ENCODE measurements around the gene NMNAT2. TPM values are rescaled to one million over a fixed set of nuclear protein-coding genes. Genes with fewer than 3 reads are reported as not detected.

The NMNAT2 gene
- polyA plus RNA-seq, 3 donors from 2014 or later = not detected

DNA sequence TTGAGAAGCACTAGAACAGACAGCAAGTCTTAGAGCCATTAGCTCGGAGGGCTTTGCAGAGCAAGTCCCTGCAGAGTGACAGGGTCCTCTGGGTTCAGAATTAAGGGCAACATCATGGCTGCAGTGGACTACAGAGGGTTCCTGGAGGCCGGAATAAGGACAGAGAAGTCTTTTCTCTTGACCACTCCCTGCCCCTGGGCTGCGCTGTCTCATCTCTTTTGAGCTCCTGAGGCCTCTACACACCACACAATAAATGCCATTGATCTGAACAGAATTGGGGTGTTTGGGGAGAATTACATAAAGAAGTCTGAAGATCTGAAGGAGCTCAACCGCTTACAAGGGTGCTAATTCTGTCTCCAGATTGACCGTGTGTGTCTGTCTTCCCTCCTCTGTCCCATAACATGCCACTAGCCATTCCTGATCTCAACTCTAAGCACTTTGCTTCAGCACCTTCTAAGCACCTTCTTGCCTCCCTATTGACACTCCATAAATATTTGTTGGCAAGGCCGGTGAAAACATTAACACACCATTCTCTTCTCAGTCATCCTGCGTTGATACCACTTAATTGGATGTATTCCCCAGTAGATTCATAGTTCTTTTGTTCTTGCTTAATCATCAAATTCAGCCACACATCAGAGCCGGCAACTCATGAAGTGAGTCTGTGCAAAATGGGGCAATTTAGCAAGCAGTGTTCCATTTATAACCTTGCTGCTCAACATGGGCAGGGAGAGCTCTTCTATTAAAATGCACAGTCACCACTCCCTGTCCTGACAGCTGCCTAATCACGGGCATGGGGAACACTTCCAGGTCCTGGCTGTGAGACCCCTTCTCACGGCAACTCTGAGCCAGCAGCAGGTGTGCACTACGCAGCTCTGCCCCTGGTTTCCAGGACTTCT, 49.7 kb downstream of the NMNAT2 start:
- Mint-ChIP-seq H3K27me3 (ENCODE audit: low read depth in 3 of 3) (peaks cover 9 to 11% (median 11%) of the 10 kb centered on the region in 3 donors), H3K9me3 (peaks cover 0 to 2% (median 0%) of the 10 kb centered on the region in 6 donors), H3K27ac (no peak overlapping the region), H3K36me3 (no peaks in the 10 kb centered on the region), H3K4me3 (no peak overlapping the region), H3K4me1 (no peaks in the 10 kb centered on the region)
- no peak for DNase-seq

DNA sequence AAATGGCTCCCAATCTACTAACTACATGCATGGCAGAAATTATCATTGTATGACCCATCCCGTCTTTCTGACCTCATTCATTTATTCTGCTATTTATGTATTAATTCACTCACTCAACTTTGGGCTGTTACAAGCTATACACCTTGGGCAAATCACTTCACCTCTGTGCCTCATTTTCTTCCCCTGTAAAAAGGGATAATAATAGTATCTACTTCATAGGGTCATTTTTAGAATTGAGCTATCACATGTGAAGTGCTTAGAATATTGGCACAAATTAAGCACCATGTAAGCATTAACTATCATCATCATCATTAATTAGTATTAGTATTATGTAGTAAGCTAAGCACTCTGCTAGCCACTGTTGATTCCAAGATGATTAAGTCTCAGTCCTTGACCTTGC, 52.1 kb downstream of the NMNAT2 start:
- H3K9me3 Mint-ChIP-seq = peaks cover 0 to 2% (median 0%) of the 10 kb centered on the region in 6 donors
- peaks cover 7 to 10% (median 7%) of the 10 kb centered on the region in 3 donors for H3K27me3 Mint-ChIP-seq (ENCODE audit: low read depth in 3 of 3)
- H3K27ac Mint-ChIP-seq = no peak overlapping the region
- no peaks in the 10 kb centered on the region for H3K4me1 Mint-ChIP-seq
- no peak overlapping the region for H3K4me3 Mint-ChIP-seq
- DNase-seq = no peak
- no peaks in the 10 kb centered on the region for H3K36me3 Mint-ChIP-seq

DNA sequence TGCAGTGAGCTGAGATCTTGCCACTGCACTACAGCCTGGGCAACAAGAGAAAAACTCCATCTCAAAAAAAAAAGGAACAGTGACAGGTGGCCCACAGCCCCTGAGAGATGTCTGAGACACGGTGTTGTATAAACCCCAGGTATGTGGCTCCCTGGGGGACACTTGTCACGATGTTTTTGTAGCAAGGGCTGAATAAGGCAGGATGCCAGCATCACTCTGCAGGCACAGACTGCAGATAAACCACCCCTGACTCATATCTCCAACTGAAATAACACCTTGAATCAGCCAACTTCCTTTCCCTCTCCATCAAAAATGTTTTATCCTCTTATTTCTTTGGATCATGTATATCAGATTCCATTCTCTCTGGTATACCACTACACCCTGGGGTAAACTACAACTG, 52.5 kb downstream of the NMNAT2 start:
- Mint-ChIP-seq H3K4me1 (no peaks in the 10 kb centered on the region), H3K27me3 (ENCODE audit: low read depth in 3 of 3) (peaks cover 3 to 7% (median 5%) of the 10 kb centered on the region in 3 donors), H3K9me3 (peaks cover 0 to 2% (median 0%) of the 10 kb centered on the region in 6 donors), H3K27ac (no peak overlapping the region), H3K36me3 (no peaks in the 10 kb centered on the region), H3K4me3 (no peak overlapping the region)
- no peak for DNase-seq

DNA sequence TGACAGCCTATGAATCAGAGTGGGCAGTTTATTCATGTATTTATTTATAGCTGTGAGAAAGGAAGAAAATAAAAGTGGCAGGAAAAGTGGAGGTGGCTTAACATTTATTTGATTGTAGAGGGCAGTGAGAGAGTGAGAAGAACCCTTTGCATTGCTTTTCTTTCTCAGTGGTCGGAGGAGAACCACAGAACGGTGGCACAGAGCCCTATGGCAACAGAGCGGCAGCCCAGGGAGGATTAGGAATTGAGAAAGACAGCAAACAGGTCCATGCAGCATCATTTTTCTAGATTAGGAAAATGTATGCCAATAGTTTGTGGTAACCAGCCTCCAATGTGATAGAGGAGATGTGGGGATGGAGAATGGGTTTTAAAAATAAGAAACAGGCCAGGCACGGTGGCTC, 53.1 kb downstream of the NMNAT2 start:
- Mint-ChIP-seq H3K27ac (no peak overlapping the region), H3K27me3 (ENCODE audit: low read depth in 3 of 3) (peaks cover 3 to 5% (median 4%) of the 10 kb centered on the region in 3 donors), H3K9me3 (peaks cover 0 to 2% (median 0%) of the 10 kb centered on the region in 6 donors), H3K36me3 (no peaks in the 10 kb centered on the region), H3K4me1 (no peaks in the 10 kb centered on the region), H3K4me3 (no peak overlapping the region)
- no peak for DNase-seq

DNA sequence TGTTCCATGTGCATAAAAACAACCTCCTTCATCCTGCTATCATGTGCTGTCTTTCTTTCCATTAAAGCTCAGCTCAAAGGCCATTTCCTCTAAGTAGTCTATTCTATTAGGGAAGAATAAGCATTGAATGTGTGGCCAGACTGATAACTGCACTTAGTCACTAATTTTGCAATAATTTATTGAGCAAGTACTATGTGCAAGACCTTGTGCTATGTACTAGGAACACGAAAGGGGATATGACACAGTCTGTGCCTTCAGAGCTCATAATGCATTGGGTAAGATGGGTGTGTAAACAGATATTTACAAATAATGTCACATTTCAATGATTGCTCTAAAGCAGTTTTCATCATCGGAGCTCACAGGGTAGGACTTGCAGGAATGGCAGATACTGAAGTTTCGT, 54.2 kb downstream of the NMNAT2 start:
- Mint-ChIP-seq H3K27me3 (ENCODE audit: low read depth in 3 of 3) (peaks cover 0 to 3% (median 2%) of the 10 kb centered on the region in 3 donors), H3K4me3 (no peak overlapping the region)

DNA sequence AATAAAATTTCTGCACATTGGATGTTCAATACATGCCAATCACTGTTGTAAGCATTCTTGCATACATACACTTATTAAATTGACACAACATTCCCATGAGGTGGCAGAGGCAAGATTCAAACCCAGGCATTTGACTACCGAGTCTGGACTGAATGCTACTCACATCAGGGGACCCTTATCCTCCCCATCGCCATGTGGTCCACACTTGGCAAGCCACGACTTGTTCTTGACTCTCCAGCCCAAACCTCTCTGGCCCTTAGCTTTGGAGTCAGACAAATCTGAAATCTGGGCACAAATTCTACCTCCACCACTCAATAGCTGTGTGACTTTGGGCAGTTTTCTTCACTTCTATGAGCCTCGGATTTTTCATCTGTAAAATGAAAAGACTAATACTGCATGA, 57.1 kb downstream of the NMNAT2 start:
- Mint-ChIP-seq H3K4me3 (no peak overlapping the region), H3K27ac (no peak overlapping the region), H3K27me3 (ENCODE audit: low read depth in 3 of 3) (peaks cover 0 to 10% (median 0%) of the 10 kb centered on the region in 3 donors), H3K9me3 (peaks cover 0 to 2% (median 0%) of the 10 kb centered on the region in 6 donors), H3K36me3 (no peaks in the 10 kb centered on the region), H3K4me1 (no peaks in the 10 kb centered on the region)
- no peak for DNase-seq

More for the DNA sequence above, 54.2 kb downstream of the NMNAT2 start:
- Mint-ChIP-seq H3K9me3 (peaks cover 0 to 2% (median 0%) of the 10 kb centered on the region in 6 donors), H3K4me1 (no peaks in the 10 kb centered on the region), H3K36me3 (no peaks in the 10 kb centered on the region), H3K27ac (no peak overlapping the region)
- DNase-seq = no peak

DNA sequence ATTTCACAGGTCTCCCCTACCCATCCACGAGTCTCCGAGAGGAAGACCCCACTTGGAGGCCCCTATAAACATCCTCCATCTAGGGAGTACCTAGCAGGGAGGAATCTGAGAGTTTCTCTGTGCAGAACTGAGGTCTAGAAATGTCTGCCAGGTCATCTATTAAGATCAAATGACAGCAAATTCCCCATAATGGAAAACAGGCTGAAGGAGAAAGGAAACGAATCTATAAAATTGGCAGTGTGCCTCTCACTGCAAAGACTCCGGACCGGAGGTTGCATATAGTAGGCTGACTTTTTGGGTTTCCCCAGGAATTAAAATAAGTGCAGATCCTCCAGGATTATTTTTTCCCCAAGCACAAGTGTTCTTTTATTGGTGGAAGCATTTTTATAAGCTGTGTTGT, 57.7 kb downstream of the NMNAT2 start:
- Mint-ChIP-seq H3K36me3 (no peaks in the 10 kb centered on the region), H3K27ac (no peak overlapping the region), H3K27me3 (ENCODE audit: low read depth in 3 of 3) (peaks cover 0 to 10% (median 0%) of the 10 kb centered on the region in 3 donors), H3K9me3 (peaks cover 0 to 2% (median 0%) of the 10 kb centered on the region in 6 donors), H3K4me1 (no peaks in the 10 kb centered on the region), H3K4me3 (no peak overlapping the region)
- no peak for DNase-seq

DNA sequence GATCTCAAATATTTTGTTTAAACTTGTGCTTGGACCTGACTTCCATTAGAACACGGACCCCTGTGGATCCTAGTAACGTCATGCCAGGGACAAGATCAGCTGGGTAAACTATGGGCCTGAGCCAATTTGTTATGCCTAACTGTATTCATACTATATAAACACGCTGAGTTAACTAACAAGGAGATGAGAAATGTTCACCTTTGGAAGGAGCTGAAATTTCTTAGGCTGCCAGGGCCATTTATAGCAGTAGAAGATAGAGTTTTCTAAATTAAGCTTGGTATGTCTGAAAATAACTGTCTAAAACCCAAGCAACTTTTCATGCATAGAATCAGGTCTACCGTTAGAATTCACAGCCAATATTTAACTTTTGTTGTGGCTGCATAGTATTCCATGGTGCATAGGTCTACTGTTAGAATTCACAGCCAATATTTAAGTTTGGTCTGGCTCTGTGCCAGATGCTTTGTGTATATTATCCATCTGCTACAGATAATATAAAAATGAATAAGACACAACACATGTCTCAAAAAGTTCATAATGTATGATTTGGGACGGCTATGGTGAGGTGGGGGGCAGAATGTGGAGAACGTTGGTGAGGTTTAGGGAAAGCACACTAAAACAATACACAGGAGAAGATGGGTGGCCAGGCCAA, 61.5 kb downstream of the NMNAT2 start:
- Mint-ChIP-seq H3K4me3 (no peak overlapping the region), H3K27me3 (ENCODE audit: low read depth in 3 of 3) (peaks cover 0 to 14% (median 3%) of the 10 kb centered on the region in 3 donors), H3K36me3 (no peaks in the 10 kb centered on the region), H3K9me3 (peaks cover 0 to 2% (median 0%) of the 10 kb centered on the region in 6 donors), H3K4me1 (no peaks in the 10 kb centered on the region), H3K27ac (no peak overlapping the region)
- DNase-seq = no peak

DNA sequence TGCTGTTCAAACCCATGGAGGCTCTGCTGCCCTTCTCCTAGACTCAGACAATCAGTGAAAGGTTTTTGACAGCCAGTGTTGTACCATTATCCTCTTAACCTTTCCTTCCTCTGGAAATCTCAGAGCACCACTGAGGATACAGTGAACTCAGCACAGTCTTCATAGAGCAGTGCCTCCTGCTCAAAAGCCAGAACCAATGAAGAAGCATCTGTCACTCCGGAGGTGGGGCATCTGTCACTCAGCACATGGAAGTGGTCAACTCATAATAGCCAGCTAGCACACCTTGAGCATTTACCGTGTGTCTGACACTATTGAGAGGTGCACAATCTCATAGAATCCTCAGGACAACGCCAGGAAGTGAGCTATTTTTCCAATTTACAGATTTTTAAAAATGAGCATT, 62.4 kb downstream of the NMNAT2 start:
- Mint-ChIP-seq H3K4me3 (no peak overlapping the region), H3K27me3 (ENCODE audit: low read depth in 3 of 3) (peaks cover 0 to 14% (median 3%) of the 10 kb centered on the region in 3 donors), H3K36me3 (no peaks in the 10 kb centered on the region), H3K27ac (no peak overlapping the region), H3K9me3 (peaks cover 0 to 2% (median 0%) of the 10 kb centered on the region in 6 donors), H3K4me1 (no peaks in the 10 kb centered on the region)
- no peak for DNase-seq

DNA sequence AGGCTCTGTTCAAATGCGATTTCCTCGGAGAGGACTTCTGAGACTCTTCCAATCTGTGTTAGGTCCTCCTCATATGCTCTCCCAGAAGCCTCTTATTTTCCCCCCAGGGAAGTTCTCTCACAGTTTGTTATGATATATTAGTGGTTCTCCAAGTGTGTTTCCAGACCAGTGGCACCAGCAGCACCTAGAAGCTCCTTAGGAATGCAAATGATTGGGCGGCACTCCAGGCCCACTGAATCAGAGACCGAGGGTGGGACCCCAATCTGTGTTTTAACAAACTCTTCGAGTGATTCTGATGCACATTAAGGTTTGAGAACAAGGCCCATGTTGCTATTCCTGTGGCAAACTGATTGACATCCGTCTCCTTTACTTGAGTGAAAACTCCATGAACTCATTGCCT, 63.0 kb downstream of the NMNAT2 start:
- DNase-seq = no peak
- Mint-ChIP-seq H3K27me3 (ENCODE audit: low read depth in 3 of 3) (peaks cover 0 to 14% (median 3%) of the 10 kb centered on the region in 3 donors), H3K27ac (no peak overlapping the region), H3K4me3 (no peak overlapping the region), H3K9me3 (peaks cover 0 to 2% (median 0%) of the 10 kb centered on the region in 6 donors), H3K4me1 (no peaks in the 10 kb centered on the region), H3K36me3 (no peaks in the 10 kb centered on the region)

DNA sequence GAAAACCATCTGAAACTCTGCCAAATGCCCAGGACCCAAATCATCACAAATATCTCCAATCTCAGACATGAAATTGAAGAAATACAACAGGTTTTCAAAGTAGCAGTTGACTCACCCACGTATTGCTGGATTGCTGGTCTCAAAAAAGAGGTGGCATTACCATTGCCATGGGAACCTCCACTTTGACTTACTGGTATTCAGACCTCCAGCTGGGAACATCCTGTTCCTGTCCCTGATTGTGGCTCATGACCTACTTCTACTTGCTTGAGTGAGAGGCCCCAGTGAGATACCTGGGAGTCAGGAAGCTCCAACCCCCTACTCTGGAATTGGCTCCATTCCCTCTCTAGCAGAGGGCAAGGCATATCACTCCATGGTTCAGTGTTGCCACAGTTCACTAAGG, 64.6 kb downstream of the NMNAT2 start:
- no peak overlapping the region for H3K4me3 Mint-ChIP-seq
- DNase-seq = no peak
- H3K4me1 Mint-ChIP-seq = no peaks in the 10 kb centered on the region
- H3K36me3 Mint-ChIP-seq = no peaks in the 10 kb centered on the region
- H3K9me3 Mint-ChIP-seq = peaks cover 0 to 2% (median 0%) of the 10 kb centered on the region in 6 donors
- H3K27me3 Mint-ChIP-seq (ENCODE audit: low read depth in 3 of 3) = peaks cover 2 to 17% (median 3%) of the 10 kb centered on the region in 3 donors
- no peak overlapping the region for H3K27ac Mint-ChIP-seq

DNA sequence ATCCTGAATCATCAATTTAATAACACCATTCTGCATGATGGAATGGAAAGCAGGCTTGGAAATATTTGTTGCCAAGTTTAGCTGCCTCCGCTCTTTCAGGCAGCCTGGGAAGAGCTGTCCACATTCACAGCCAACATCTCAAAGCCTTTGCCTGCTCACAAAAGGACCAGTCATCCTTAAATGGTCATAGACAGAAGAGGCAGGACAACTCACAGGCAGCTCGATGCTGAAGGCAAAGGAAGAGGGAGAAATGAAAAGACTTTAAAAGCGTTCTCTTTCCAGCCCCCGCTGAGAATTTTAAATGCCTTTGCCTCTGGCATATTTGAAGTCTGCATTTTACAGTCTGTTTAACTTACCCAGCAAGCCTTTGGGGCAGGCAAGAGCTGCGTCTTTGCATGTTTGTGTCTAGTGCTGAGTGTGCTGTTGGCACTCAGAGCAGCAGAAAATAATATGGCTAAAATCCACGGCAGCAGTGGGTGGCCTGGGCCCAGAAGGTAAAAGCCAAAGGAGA, 68.9 kb downstream of the NMNAT2 start:
- DNase-seq = no peak
- H3K4me3 Mint-ChIP-seq = no peak overlapping the region
- no peak overlapping the region for H3K27ac Mint-ChIP-seq
- H3K4me1 Mint-ChIP-seq = no peaks in the 10 kb centered on the region
- no peaks in the 10 kb centered on the region for H3K36me3 Mint-ChIP-seq
- H3K27me3 Mint-ChIP-seq (ENCODE audit: low read depth in 3 of 3) = peaks cover 0 to 8% (median 8%) of the 10 kb centered on the region in 3 donors
- peaks cover 0 to 2% (median 0%) of the 10 kb centered on the region in 6 donors for H3K9me3 Mint-ChIP-seq

DNA sequence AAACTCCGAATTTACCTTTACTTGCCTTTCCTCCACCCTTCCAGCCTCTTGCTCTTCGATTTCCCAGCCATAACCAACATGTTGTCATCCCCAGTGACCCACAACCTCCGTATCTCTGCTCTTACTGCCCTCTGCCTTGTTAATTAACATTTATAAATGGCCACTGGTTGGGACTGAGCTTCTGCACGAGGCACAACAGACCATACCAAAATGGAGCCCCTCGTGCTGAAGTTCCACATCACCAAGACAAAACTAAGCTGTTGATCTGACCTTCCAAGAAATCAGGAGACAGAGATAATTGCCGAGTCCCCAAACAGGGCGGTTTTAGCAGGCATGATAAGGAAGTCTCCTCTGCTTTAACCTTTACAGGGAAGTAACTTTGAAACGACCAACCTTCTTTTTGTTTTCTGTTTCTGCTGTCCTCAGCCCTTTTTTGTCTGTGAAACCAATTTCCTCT, 71.9 kb downstream of the NMNAT2 start:
- no peak overlapping the region for H3K27ac Mint-ChIP-seq
- H3K4me3 Mint-ChIP-seq = no peak overlapping the region
- no peaks in the 10 kb centered on the region for H3K36me3 Mint-ChIP-seq
- H3K9me3 Mint-ChIP-seq = peaks cover 0 to 1% (median 0%) of the 10 kb centered on the region in 6 donors
- no peak for DNase-seq
- H3K4me1 Mint-ChIP-seq = no peaks in the 10 kb centered on the region
- H3K27me3 Mint-ChIP-seq (ENCODE audit: low read depth in 3 of 3) = peaks cover 0 to 8% (median 8%) of the 10 kb centered on the region in 3 donors

All from immature natural killer cell (primary cell).